HepG2 (cell line): ENCODE results near the gene LSM3. TPM values are rescaled to one million over a fixed set of nuclear protein-coding genes. Genes with fewer than 3 reads are reported as not detected.

Source experiments
- ARHGAP35 ChIP-seq: sonication (generic); formaldehyde crosslinking; IDR thresholded peaks from 2 replicates; pipeline ENCODE4 v1.9.0; 2022; ENCODE audit warnings: mild to moderate bottlenecking, inconsistent platforms, moderate library complexity, missing genetic modification reagents, borderline replicate concordance
- FOXO1 ChIP-seq: sonication (generic); formaldehyde crosslinking; IDR thresholded peaks from 2 replicates; pipeline ENCODE4 v1.4.0; 2020; ENCODE audit warnings: missing genetic modification reagents
- NFKBIZ ChIP-seq: IDR thresholded peaks from 2 replicates; pipeline ENCODE4 v1.6.1; 2018; ENCODE audit warnings: missing genetic modification reagents, missing compliant biosample characterization
- NR3C1 ChIP-seq: sonication (generic); formaldehyde crosslinking; IDR thresholded peaks from 2 replicates; pipeline ENCODE4 v1.4.0; 2020; ENCODE audit warnings: missing genetic modification reagents
- ZNF33B ChIP-seq: sonication (generic); formaldehyde crosslinking; IDR thresholded peaks from 2 replicates; pipeline ENCODE4 v1.5.1; 2020; ENCODE audit warnings: mild to moderate bottlenecking, missing genetic modification reagents
- ZNF543 ChIP-seq: sonication (generic); formaldehyde crosslinking; IDR thresholded peaks from 2 replicates; pipeline ENCODE4 v1.4.0; 2020; ENCODE audit warnings: mild to moderate bottlenecking, missing genetic modification reagents
- ZNF766 ChIP-seq: sonication (generic); formaldehyde crosslinking; IDR thresholded peaks from 2 replicates; pipeline ENCODE4 v1.5.0; 2020; ENCODE audit warnings: missing genetic modification reagents, borderline replicate concordance
- polyA plus RNA-seq, 8 experiments: library from polyadenylated mRNA; depleted of rRNA in 3 of 8; stranded (reverse) in 7 of 8; unstranded in 1 of 8; fragments of >200 nt; fragmentation: Illumina TruSeq in 4 of 8; extraction: Trizol in 4 of 8; gene quantifications; 2 replicates each; pipeline versions ENCODE4 v1.2.1 to v1.2.3, GENCODE V29; 2011 to 2016; ENCODE audit warnings: low read depth in 4 of 8, missing spikeins in 1 of 8, mixed read lengths in 1 of 8; ENCODE audit not compliant: insufficient read depth in 1 of 8
- total RNA-seq, 5 experiments: library from RNA; depleted of rRNA; stranded (reverse); fragments of >200 nt; fragmentation: Illumina TruSeq; extraction: Trizol; gene quantifications; 2 replicates each; pipeline ENCODE4 v1.2.3, GENCODE V29; 2016; ENCODE audit warnings: low read depth in 1 of 5
- TF ChIP-seq, protein P1 (sequence below): sonication (generic); formaldehyde crosslinking; IDR thresholded peaks from 2 replicates; pipeline ENCODE4 v1.8.1; 2023; ENCODE audit warnings: mild to moderate bottlenecking, moderate library complexity, missing genetic modification reagents
- TF ChIP-seq, protein P2 (sequence below): sonication (generic); formaldehyde crosslinking; IDR thresholded peaks from 2 replicates; pipeline ENCODE4 v1.4.0; 2020; ENCODE audit warnings: missing genetic modification reagents, borderline replicate concordance

The LSM3 gene
- total and polyA plus RNA-seq, 2 of the 13 experiments (the other 11 are each of a cell fraction or from before 2014, with no cell fraction given): 5.1 to 19.4 TPM

DNA sequence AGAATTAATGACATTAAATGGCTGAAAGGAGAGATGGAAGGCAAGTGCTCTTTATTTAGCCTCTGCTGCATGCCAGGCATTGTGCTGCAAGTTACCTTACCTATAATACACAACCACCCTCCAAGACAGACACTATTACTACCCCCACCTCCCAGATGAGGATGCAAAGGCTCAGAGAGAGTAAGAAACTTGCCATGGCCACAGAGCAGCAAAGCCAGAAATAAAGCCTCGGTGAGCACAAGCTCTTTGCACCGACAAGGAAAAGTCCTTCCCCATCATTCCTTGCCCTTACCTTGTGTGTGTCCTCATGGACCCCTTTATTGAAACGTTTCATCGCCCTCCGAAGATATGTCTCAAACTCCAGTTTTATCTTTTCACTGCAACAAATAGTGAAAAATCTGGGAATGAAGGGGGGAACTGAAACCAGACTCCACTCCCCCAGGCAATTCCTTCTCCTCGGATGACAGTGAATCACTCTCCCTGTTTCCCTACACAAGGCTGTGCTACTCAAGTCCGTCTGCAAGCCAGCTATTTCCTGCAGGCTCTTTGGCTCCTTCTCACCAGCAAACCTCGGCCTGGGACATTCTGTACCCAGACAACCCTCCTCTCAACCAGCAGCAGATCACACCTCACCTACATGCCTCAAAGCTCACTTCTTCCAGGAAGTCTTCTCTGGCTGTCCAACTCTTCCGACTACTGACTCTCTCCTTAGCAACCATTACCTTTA lies 11.6 kb upstream of the LSM3 start (continued):
- TF ChIP-seq, protein P1, sequence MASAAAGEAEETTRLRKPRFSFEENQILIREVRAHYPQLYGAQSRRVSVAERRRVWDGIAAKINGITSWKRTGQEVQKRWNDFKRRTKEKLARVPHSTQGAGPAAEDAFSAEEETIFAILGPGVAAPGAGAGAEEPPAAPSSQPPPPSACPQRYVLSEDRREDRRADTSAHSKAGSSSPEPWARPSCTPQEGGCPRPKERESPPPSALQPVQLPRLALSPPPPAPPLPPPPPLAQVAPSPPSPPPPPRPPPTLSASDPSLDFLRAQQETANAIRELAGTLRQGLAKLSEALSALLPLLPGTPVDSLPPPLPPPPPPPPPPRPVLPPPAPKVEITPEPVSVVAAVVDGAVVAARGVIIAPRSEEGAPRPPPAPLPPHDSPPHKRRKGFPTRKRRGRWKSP (CRISPR knock-in tag): no peak
- TF ChIP-seq, protein P2, sequence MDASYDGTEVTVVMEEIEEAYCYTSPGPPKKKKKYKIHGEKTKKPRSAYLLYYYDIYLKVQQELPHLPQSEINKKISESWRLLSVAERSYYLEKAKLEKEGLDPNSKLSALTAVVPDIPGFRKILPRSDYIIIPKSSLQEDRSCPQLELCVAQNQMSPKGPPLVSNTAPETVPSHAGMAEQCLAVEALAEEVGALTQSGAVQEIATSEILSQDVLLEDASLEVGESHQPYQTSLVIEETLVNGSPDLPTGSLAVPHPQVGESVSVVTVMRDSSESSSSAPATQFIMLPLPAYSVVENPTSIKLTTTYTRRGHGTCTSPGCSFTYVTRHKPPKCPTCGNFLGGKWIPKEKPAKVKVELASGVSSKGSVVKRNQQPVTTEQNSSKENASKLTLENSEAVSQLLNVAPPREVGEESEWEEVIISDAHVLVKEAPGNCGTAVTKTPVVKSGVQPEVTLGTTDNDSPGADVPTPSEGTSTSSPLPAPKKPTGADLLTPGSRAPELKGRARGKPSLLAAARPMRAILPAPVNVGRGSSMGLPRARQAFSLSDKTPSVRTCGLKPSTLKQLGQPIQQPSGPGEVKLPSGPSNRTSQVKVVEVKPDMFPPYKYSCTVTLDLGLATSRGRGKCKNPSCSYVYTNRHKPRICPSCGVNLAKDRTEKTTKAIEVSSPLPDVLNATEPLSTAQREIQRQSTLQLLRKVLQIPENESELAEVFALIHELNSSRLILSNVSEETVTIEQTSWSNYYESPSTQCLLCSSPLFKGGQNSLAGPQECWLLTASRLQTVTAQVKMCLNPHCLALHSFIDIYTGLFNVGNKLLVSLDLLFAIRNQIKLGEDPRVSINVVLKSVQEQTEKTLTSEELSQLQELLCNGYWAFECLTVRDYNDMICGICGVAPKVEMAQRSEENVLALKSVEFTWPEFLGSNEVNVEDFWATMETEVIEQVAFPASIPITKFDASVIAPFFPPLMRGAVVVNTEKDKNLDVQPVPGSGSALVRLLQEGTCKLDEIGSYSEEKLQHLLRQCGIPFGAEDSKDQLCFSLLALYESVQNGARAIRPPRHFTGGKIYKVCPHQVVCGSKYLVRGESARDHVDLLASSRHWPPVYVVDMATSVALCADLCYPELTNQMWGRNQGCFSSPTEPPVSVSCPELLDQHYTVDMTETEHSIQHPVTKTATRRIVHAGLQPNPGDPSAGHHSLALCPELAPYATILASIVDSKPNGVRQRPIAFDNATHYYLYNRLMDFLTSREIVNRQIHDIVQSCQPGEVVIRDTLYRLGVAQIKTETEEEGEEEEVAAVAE (CRISPR knock-in tag): no peak
- no peak for TF ChIP-seq ZNF33B (CRISPR knock-in tag)
- TF ChIP-seq ARHGAP35: no peak
- no peak for TF ChIP-seq ZNF766 (CRISPR knock-in tag)
- no peak for TF ChIP-seq NFKBIZ (CRISPR knock-in tag)
- no peak for TF ChIP-seq NR3C1
- no peak for TF ChIP-seq FOXO1 (CRISPR knock-in tag)
- TF ChIP-seq ZNF543 (CRISPR knock-in tag): no peak
